HEK293 (cell line): ENCODE data around the gene ITPRIPL1.

ENCODE experiments used
- CTCF ChIA-PET: fragments of 350-600 bp; formaldehyde crosslinking; extraction: SDS; loops from one replicate; lab custom pipeline; 2021; ENCODE audit warnings: antibody characterized with exemption; lab: Yijun Ruan, JAX
- POLR2A ChIA-PET: fragments of 300-600 bp; formaldehyde crosslinking; extraction: SDS; loops from one replicate; lab custom pipeline; 2020; ENCODE audit warnings: antibody characterized with exemption, inconsistent platforms; lab: Yijun Ruan, JAX
- H3K27ac ChIP-seq: fragments of 200-500 bp; sonication (Bioruptor generic); 2 replicates; pipeline ENCODE4 v1.5.1; 2014; ENCODE audit warnings: low read depth, low read length, control low read depth, inconsistent platforms; ENCODE audit errors: extremely low read depth
- H3K36me3 ChIP-seq, 2 experiments: fragments of 200-500 bp in 1 of 2; sonication (Bioruptor generic) in 1 of 2; 1 replicate in 1 of 2; 2 replicates in 1 of 2; pipeline ENCODE4 v1.5.1; 2014 to 2017; ENCODE audit warnings: inconsistent platforms in 2 of 2, low read length in 2 of 2; ENCODE audit not compliant: control insufficient read depth in 2 of 2, insufficient read depth in 1 of 2
- H3K4me1 ChIP-seq: fragments of 200-500 bp; sonication (Bioruptor generic); 2 replicates; pipeline ENCODE4 v1.5.1; 2014; ENCODE audit warnings: mild to moderate bottlenecking, low read length, inconsistent platforms; ENCODE audit not compliant: control insufficient read depth, insufficient read depth
- H3K4me3 ChIP-seq: 2 replicates; pipeline ENCODE4 v1.5.1; 2011; ENCODE audit warnings: low read depth, mild to moderate bottlenecking, control low read depth, low read length, moderate library complexity
- H3K9me3 ChIP-seq: fragments of 200-500 bp; sonication (Bioruptor generic); 2 replicates; pipeline ENCODE4 v1.5.1; 2014; ENCODE audit warnings: low read depth, low read length, inconsistent platforms; ENCODE audit not compliant: control insufficient read depth, insufficient read depth
- GLI2 ChIP-seq: fragments of 450-650 bp; formaldehyde crosslinking; IDR thresholded peaks from 2 replicates; pipeline ENCODE4; 2017; ENCODE audit warnings: missing biosample characterization, missing genetic modification characterization, low read depth, borderline replicate concordance
- HOXA7 ChIP-seq: sonication (generic); formaldehyde crosslinking; IDR thresholded peaks from 2 replicates; pipeline ENCODE4 v1.8.1; 2022; ENCODE audit warnings: missing genetic modification reagents, borderline replicate concordance
- KLF1 ChIP-seq: fragments of 450-650 bp; formaldehyde crosslinking; IDR thresholded peaks from 2 replicates; pipeline ENCODE4 v1.5.1; 2016; ENCODE audit warnings: missing biosample characterization, missing genetic modification characterization
- KLF10 ChIP-seq: fragments of 450-650 bp; IDR thresholded peaks from 2 replicates; pipeline ENCODE4 v1.5.1; 2018; ENCODE audit warnings: missing biosample characterization, mild to moderate bottlenecking, missing genetic modification characterization
- PRDM4 ChIP-seq: fragments of 450-650 bp; formaldehyde crosslinking; IDR thresholded peaks from 2 replicates; pipeline ENCODE4 v1.5.1; 2017; ENCODE audit warnings: missing biosample characterization, missing genetic modification characterization
- SP3 ChIP-seq: fragments of 450-650 bp; formaldehyde crosslinking; IDR thresholded peaks from 2 replicates; pipeline ENCODE4 v1.5.1; 2016; ENCODE audit warnings: missing biosample characterization, missing genetic modification characterization
- SP7 ChIP-seq: fragments of 450-650 bp; formaldehyde crosslinking; IDR thresholded peaks from 2 replicates; pipeline ENCODE4 v1.5.1; 2016; ENCODE audit warnings: missing biosample characterization, missing genetic modification characterization
- ZBTB17 ChIP-seq: fragments of 450-650 bp; formaldehyde crosslinking; IDR thresholded peaks from 2 replicates; pipeline ENCODE4 v1.5.1; 2016; ENCODE audit warnings: missing biosample characterization, missing genetic modification characterization
- ZBTB21 ChIP-seq: fragments of 450-650 bp; formaldehyde crosslinking; IDR thresholded peaks from 2 replicates; pipeline ENCODE4 v1.5.1; 2017; ENCODE audit warnings: missing biosample characterization, missing genetic modification characterization
- ZBTB48 ChIP-seq: fragments of 450-650 bp; formaldehyde crosslinking; IDR thresholded peaks from 2 replicates; pipeline ENCODE4 v1.5.1; 2016; ENCODE audit warnings: missing biosample characterization, missing genetic modification characterization
- ZEB2 ChIP-seq: fragments of 450-650 bp; formaldehyde crosslinking; IDR thresholded peaks from 2 replicates; pipeline ENCODE4 v1.5.1; 2016; ENCODE audit warnings: missing biosample characterization, missing genetic modification characterization
- ZFHX2 ChIP-seq: fragments of 450-650 bp; formaldehyde crosslinking; conservative IDR thresholded peaks from 2 replicates; pipeline ENCODE4 v1.5.1; 2016; ENCODE audit warnings: missing biosample characterization, missing genetic modification characterization
- ZNF146 ChIP-seq: fragments of 450-650 bp; formaldehyde crosslinking; IDR thresholded peaks from 2 replicates; pipeline ENCODE4 v1.5.1; 2016; ENCODE audit warnings: missing biosample characterization, missing genetic modification characterization
- ZNF239 ChIP-seq: fragments of 450-650 bp; formaldehyde crosslinking; IDR thresholded peaks from 2 replicates; pipeline ENCODE4 v1.5.1; 2016; ENCODE audit warnings: missing biosample characterization, missing genetic modification characterization
- ZNF362 ChIP-seq: fragments of 450-650 bp; formaldehyde crosslinking; IDR thresholded peaks from 2 replicates; pipeline ENCODE4 v1.5.1; 2016; ENCODE audit warnings: missing biosample characterization, missing genetic modification characterization
- ZNF544 ChIP-seq: fragments of 450-650 bp; formaldehyde crosslinking; IDR thresholded peaks from 2 replicates; pipeline ENCODE4 v1.5.0; 2017; ENCODE audit warnings: missing biosample characterization, missing genetic modification characterization
- ZNF624 ChIP-seq: fragments of 450-650 bp; formaldehyde crosslinking; IDR thresholded peaks from 2 replicates; pipeline ENCODE4 v1.5.1; 2017; ENCODE audit warnings: missing biosample characterization, missing genetic modification characterization
- ZNF701 ChIP-seq: fragments of 450-650 bp; formaldehyde crosslinking; IDR thresholded peaks from 2 replicates; pipeline ENCODE4 v1.5.1; 2016; ENCODE audit warnings: missing biosample characterization, missing genetic modification characterization
- ZNF76 ChIP-seq: fragments of 450-650 bp; formaldehyde crosslinking; IDR thresholded peaks from 2 replicates; pipeline ENCODE4; 2016; ENCODE audit warnings: low read depth, missing biosample characterization, missing genetic modification characterization, borderline replicate concordance
- ZNF777 ChIP-seq: fragments of 450-650 bp; formaldehyde crosslinking; IDR thresholded peaks from 2 replicates; pipeline ENCODE4 v1.5.1; 2017; ENCODE audit warnings: missing biosample characterization, missing genetic modification characterization, borderline replicate concordance
- ZNF785 ChIP-seq: fragments of 450-650 bp; formaldehyde crosslinking; IDR thresholded peaks from 2 replicates; pipeline ENCODE4 v1.5.1; 2016; ENCODE audit warnings: missing biosample characterization, missing genetic modification characterization
- ZNF837 ChIP-seq: fragments of 450-650 bp; formaldehyde crosslinking; IDR thresholded peaks from 2 replicates; pipeline ENCODE4 v1.5.1; 2016; ENCODE audit warnings: missing biosample characterization, missing genetic modification characterization
- ZSCAN16 ChIP-seq: fragments of 450-650 bp; formaldehyde crosslinking; IDR thresholded peaks from 2 replicates; pipeline ENCODE4 v1.5.1; 2016; ENCODE audit warnings: missing biosample characterization, missing genetic modification characterization
- ZXDB ChIP-seq: fragments of 450-650 bp; formaldehyde crosslinking; IDR thresholded peaks from 2 replicates; pipeline ENCODE4 v1.5.1; 2016; ENCODE audit warnings: missing biosample characterization, missing genetic modification characterization
- TF ChIP-seq, protein P1 (sequence below): fragments of 450-650 bp; formaldehyde crosslinking; IDR thresholded peaks from 2 replicates; pipeline ENCODE4 v1.5.1; 2016; ENCODE audit warnings: missing biosample characterization, missing genetic modification characterization
- TF ChIP-seq, protein P2 (sequence below): fragments of 450-650 bp; formaldehyde crosslinking; IDR thresholded peaks from 2 replicates; pipeline ENCODE4; 2016; ENCODE audit warnings: missing biosample characterization, missing genetic modification characterization
- TF ChIP-seq, protein P3 (sequence below): fragments of 450-650 bp; formaldehyde crosslinking; conservative IDR thresholded peaks from 2 replicates; pipeline ENCODE4 v1.5.1; 2016; ENCODE audit warnings: low read depth, missing biosample characterization, missing genetic modification characterization
- TF ChIP-seq, protein P4 (sequence below): fragments of 450-650 bp; IDR thresholded peaks from 2 replicates; pipeline ENCODE4 v1.5.1; 2018; ENCODE audit warnings: missing biosample characterization, missing genetic modification characterization

Gene ITPRIPL1

DNA sequence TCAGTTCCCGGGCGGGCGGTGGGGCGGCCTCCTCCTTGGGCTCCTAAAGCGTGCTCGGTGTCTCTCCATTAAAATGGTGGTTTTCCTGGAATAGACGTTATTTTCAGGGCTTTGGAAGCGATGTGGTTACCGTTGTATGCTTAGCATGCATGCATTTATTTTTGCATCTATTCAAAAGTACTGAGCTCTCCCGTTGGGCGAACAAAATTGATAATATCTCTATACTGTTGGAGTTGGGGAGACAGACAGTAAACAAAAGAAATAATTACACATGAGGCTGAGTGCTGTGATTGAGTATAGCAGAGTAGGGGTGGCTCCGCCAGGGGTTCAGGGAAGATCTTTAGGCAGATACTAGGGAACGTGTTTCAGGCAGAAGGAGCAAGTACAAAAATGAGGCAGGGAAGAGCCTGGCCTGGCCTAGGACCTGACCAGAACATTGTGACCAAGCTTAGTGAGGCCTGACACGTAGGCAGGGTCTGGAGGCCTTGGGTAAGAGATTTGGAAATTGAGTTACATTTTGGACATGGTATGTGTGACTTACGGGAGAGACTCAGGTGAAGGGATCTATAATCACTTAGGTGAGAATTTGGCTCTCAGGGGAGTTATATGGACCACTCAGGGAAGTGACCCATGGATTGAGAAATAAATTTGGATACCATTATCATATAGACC is 11.1 kb downstream of the ITPRIPL1 start:
- Histone ChIP-seq H3K4me1 (peaks cover 5% of the 10 kb centered on the region; the same call in 1 of the 2 replicates), H3K9me3 (no peaks in the 10 kb centered on the region), H3K27ac (peak overlapping the region; percentile 93), H3K4me3 (peak overlapping the region; percentile 72), H3K36me3 (peaks cover 4 to 7% of the 10 kb centered on the region in 2 experiments; a peak in 2 of 3 replicates)
- CTCF ChIA-PET, result interaction anchor here (0.7 to 2.5 kb wide), 5 partner anchors 16 to 528 kb away, joined by 3 to 8 read pairs (median 3); partner anchors contain the start of gene CNNM3
- POLR2A ChIA-PET, result interaction anchor here (0.7 to 3.2 kb wide), 8 partner anchors 9 to 102 kb away, joined by 3 to 43 read pairs (median 3); partner anchors contain the start of gene SNRNP200
- no peak for TF ChIP-seq ZFHX2 (tag by site-specific recombination)
- TF ChIP-seq, protein P1, sequence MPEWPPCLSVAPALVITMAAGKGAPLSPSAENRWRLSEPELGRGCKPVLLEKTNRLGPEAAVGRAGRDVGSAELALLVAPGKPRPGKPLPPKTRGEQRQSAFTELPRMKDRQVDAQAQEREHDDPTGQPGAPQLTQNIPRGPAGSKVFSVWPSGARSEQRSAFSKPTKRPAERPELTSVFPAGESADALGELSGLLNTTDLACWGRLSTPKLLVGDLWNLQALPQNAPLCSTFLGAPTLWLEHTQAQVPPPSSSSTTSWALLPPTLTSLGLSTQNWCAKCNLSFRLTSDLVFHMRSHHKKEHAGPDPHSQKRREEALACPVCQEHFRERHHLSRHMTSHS (tag by site-specific recombination), result no peak
- TF ChIP-seq ZNF624 (tag by site-specific recombination), result no peak
- TF ChIP-seq GLI2 (tag by site-specific recombination), result no peak
- TF ChIP-seq ZBTB48 (tag by site-specific recombination), result peak; percentile 19; the same call in 1 of the 2 replicates
- no peak for TF ChIP-seq ZNF76 (tag by site-specific recombination)
- TF ChIP-seq ZNF544, result no peak
- no peak for TF ChIP-seq KLF10 (tag by site-specific recombination)
- TF ChIP-seq SP7 (tag by site-specific recombination), result peak; percentile 45; the same call in 1 of the 2 replicates
- no peak; the same call in 1 of the 2 replicates for TF ChIP-seq SP3
- no peak for TF ChIP-seq ZNF362 (tag by site-specific recombination)
- TF ChIP-seq ZEB2 (tag by site-specific recombination), result no peak
- TF ChIP-seq ZBTB17, result no peak
- TF ChIP-seq, protein P2, sequence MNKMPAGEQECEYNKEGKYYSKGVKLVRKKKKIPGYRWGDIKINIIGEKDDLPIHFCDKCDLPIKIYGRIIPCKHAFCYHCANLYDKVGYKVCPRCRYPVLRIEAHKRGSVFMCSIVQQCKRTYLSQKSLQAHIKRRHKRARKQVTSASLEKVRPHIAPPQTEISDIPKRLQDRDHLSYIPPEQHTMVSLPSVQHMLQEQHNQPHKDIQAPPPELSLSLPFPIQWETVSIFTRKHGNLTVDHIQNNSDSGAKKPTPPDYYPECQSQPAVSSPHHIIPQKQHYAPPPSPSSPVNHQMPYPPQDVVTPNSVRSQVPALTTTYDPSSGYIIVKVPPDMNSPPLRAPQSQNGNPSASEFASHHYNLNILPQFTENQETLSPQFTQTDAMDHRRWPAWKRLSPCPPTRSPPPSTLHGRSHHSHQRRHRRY, result no peak
- TF ChIP-seq ZBTB21 (tag by site-specific recombination), result no peak
- no peak for TF ChIP-seq ZSCAN16
- TF ChIP-seq ZNF701 (tag by site-specific recombination), result no peak
- no peak for TF ChIP-seq PRDM4 (tag by site-specific recombination)
- TF ChIP-seq ZNF777 (tag by site-specific recombination), result no peak
- TF ChIP-seq, protein P3, sequence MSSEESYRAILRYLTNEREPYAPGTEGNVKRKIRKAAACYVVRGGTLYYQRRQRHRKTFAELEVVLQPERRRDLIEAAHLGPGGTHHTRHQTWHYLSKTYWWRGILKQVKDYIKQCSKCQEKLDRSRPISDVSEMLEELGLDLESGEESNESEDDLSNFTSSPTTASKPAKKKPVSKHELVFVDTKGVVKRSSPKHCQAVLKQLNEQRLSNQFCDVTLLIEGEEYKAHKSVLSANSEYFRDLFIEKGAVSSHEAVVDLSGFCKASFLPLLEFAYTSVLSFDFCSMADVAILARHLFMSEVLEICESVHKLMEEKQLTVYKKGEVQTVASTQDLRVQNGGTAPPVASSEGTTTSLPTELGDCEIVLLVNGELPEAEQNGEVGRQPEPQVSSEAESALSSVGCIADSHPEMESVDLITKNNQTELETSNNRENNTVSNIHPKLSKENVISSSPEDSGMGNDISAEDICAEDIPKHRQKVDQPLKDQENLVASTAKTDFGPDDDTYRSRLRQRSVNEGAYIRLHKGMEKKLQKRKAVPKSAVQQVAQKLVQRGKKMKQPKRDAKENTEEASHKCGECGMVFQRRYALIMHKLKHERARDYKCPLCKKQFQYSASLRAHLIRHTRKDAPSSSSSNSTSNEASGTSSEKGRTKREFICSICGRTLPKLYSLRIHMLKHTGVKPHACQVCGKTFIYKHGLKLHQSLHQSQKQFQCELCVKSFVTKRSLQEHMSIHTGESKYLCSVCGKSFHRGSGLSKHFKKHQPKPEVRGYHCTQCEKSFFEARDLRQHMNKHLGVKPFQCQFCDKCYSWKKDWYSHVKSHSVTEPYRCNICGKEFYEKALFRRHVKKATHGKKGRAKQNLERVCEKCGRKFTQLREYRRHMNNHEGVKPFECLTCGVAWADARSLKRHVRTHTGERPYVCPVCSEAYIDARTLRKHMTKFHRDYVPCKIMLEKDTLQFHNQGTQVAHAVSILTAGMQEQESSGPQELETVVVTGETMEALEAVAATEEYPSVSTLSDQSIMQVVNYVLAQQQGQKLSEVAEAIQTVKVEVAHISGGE, result 0 out of 2 replicates have a peak, but pooled peaks have one; percentile 12
- no peak for TF ChIP-seq ZNF837 (tag by site-specific recombination)
- no peak for TF ChIP-seq ZXDB (tag by site-specific recombination)
- TF ChIP-seq ZNF146, result no peak
- no peak for TF ChIP-seq ZNF785 (tag by site-specific recombination)
- no peak for TF ChIP-seq ZNF239
- peak; percentile 3; the same call in 1 of the 2 replicates for TF ChIP-seq KLF1 (tag by site-specific recombination)
- TF ChIP-seq HOXA7 (CRISPR knock-in tag), result no peak
- TF ChIP-seq, protein P4, sequence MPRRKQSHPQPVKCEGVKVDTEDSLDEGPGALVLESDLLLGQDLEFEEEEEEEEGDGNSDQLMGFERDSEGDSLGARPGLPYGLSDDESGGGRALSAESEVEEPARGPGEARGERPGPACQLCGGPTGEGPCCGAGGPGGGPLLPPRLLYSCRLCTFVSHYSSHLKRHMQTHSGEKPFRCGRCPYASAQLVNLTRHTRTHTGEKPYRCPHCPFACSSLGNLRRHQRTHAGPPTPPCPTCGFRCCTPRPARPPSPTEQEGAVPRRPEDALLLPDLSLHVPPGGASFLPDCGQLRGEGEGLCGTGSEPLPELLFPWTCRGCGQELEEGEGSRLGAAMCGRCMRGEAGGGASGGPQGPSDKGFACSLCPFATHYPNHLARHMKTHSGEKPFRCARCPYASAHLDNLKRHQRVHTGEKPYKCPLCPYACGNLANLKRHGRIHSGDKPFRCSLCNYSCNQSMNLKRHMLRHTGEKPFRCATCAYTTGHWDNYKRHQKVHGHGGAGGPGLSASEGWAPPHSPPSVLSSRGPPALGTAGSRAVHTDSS (tag by site-specific recombination), result peak; percentile 31; the same call in 1 of the 2 replicates
